Central memory CD8-positive, alpha-beta T cell (primary cell): ENCODE data around the gene PHF19.

Experiments
- ATAC-seq: fragments of 150-1000 bp; cut with Tn5 transposase; replicated peaks from 2 replicates; pipeline ENCODE4 v1.10.0; 2022; ENCODE audit warnings: mild to moderate bottlenecking, moderate FRiP score, moderate number of reproducible peaks; ENCODE audit not compliant: poor library complexity, severe bottlenecking; ENCODE audit errors: extremely low read depth
- DNase-seq, 2 donors: peaks; one replicate each; pipeline ENCODE4 v3.0.0; 2021; ENCODE audit warnings: low spot score in 2 of 2
- H3K27ac Mint-ChIP-seq: one replicate; pipeline ENCODE4 v1.8.0; 2022; ENCODE audit warnings: low read depth, mild to moderate bottlenecking, moderate library complexity, mixed read lengths
- H3K27me3 Mint-ChIP-seq: one replicate; pipeline ENCODE4 v1.8.0; 2022; ENCODE audit warnings: mixed read lengths
- H3K36me3 Mint-ChIP-seq: one replicate; pipeline ENCODE4 v1.8.0; 2022; ENCODE audit warnings: mild to moderate bottlenecking, moderate library complexity, mixed read lengths; ENCODE audit not compliant: insufficient read depth
- H3K4me1 Mint-ChIP-seq: one replicate; pipeline ENCODE4 v1.8.0; 2022; ENCODE audit warnings: mixed read lengths
- H3K4me3 Mint-ChIP-seq: one replicate; pipeline ENCODE4 v1.8.0; 2022; ENCODE audit warnings: mild to moderate bottlenecking, moderate library complexity, mixed read lengths
- H3K9me3 Mint-ChIP-seq: one replicate; pipeline ENCODE4 v1.8.0; 2022; ENCODE audit warnings: mixed read lengths

Gene PHF19

GRCh38 chr9:120860083-120860482 is 16.9 kb downstream of the PHF19 start:
- ATAC-seq (no peak), DNase-seq (no peak)
- H3K4me1 Mint-ChIP-seq, result peaks cover 7% of the 10 kb centered on the region
- no peak overlapping the region for H3K4me3 Mint-ChIP-seq
- H3K27ac Mint-ChIP-seq, result no peak overlapping the region
- H3K27me3 Mint-ChIP-seq, result no peaks in the 10 kb centered on the region
- H3K36me3 Mint-ChIP-seq, result peaks cover 21% of the 10 kb centered on the region
- no peaks in the 10 kb centered on the region for H3K9me3 Mint-ChIP-seq

GRCh38 chr9:120859361-120859760 is 17.6 kb downstream of the PHF19 start:
- DNase-seq, result no peak
- H3K4me3 Mint-ChIP-seq, result no peak overlapping the region
- H3K9me3 Mint-ChIP-seq, result no peaks in the 10 kb centered on the region
- ATAC-seq, result no peak
- H3K4me1 Mint-ChIP-seq, result peaks cover 7% of the 10 kb centered on the region
- no peak overlapping the region for H3K27ac Mint-ChIP-seq
- peaks cover 21% of the 10 kb centered on the region for H3K36me3 Mint-ChIP-seq
- no peaks in the 10 kb centered on the region for H3K27me3 Mint-ChIP-seq

- Mint-ChIP-seq H3K27me3 (no peaks in the 10 kb centered on the region), H3K9me3 (no peaks in the 10 kb centered on the region), H3K36me3 (peaks cover 19% of the 10 kb centered on the region), H3K27ac (peak overlapping the region; percentile 81), H3K4me1 (peaks cover 7% of the 10 kb centered on the region), H3K4me3 (no peak overlapping the region)
- ATAC-seq (no peak), DNase-seq (no peak)
Observed at GRCh38 chr9:120857902-120858301, 19.1 kb downstream of the PHF19 start.

- H3K27ac Mint-ChIP-seq, result peak overlapping the region; percentile 81
Observed at GRCh38 chr9:120857481-120857880, 19.5 kb downstream of the PHF19 start.

GRCh38 chr9:120856700-120857099 is 20.3 kb downstream of the PHF19 start:
- no peak for DNase-seq
- H3K27me3 Mint-ChIP-seq, result no peaks in the 10 kb centered on the region
- no peaks in the 10 kb centered on the region for H3K9me3 Mint-ChIP-seq
- no peak for ATAC-seq
- H3K27ac Mint-ChIP-seq, result peak overlapping the region; percentile 81
- peaks cover 20% of the 10 kb centered on the region for H3K36me3 Mint-ChIP-seq
- H3K4me3 Mint-ChIP-seq, result no peak overlapping the region
- peaks cover 7% of the 10 kb centered on the region for H3K4me1 Mint-ChIP-seq

More at GRCh38 chr9:120857481-120857880, 19.5 kb downstream of the PHF19 start:
- Mint-ChIP-seq H3K4me1 (peaks cover 7% of the 10 kb centered on the region), H3K9me3 (no peaks in the 10 kb centered on the region), H3K36me3 (peaks cover 19% of the 10 kb centered on the region), H3K27me3 (no peaks in the 10 kb centered on the region), H3K4me3 (no peak overlapping the region)
- ATAC-seq (no peak), DNase-seq (no peak)

- no peak for ATAC-seq
- no peak overlapping the region for H3K4me3 Mint-ChIP-seq
- H3K27me3 Mint-ChIP-seq, result no peaks in the 10 kb centered on the region
- no peak for DNase-seq
- H3K9me3 Mint-ChIP-seq, result no peaks in the 10 kb centered on the region
- H3K27ac Mint-ChIP-seq, result peak overlapping the region; percentile 81
- peaks cover 21% of the 10 kb centered on the region for H3K36me3 Mint-ChIP-seq
- H3K4me1 Mint-ChIP-seq, result peaks cover 7% of the 10 kb centered on the region
Observed at GRCh38 chr9:120855827-120856670, 20.9 kb downstream of the PHF19 start.

GRCh38 chr9:120854596-120855327 is 22.2 kb downstream of the PHF19 start:
- Mint-ChIP-seq H3K36me3 (peaks cover 21% of the 10 kb centered on the region), H3K4me3 (no peak overlapping the region)

GRCh38 chr9:120853198-120853597 is 23.8 kb downstream of the PHF19 start:
- H3K36me3 Mint-ChIP-seq, result peaks cover 21% of the 10 kb centered on the region

More at GRCh38 chr9:120854596-120855327, 22.2 kb downstream of the PHF19 start:
- H3K27me3 Mint-ChIP-seq, result no peaks in the 10 kb centered on the region
- no peak overlapping the region for H3K27ac Mint-ChIP-seq
- no peaks in the 10 kb centered on the region for H3K9me3 Mint-ChIP-seq
- DNase-seq (no peak), ATAC-seq (no peak)
- H3K4me1 Mint-ChIP-seq, result peaks cover 6% of the 10 kb centered on the region

GRCh38 chr9:120852240-120853010 is 24.6 kb downstream of the PHF19 start:
- Mint-ChIP-seq H3K36me3 (peaks cover 19% of the 10 kb centered on the region), H3K27me3 (no peaks in the 10 kb centered on the region), H3K9me3 (no peaks in the 10 kb centered on the region), H3K4me1 (peaks cover 20% of the 10 kb centered on the region), H3K4me3 (no peak overlapping the region), H3K27ac (no peak overlapping the region)
- ATAC-seq (no peak), DNase-seq (no peak)

More at GRCh38 chr9:120853198-120853597, 23.8 kb downstream of the PHF19 start:
- DNase-seq (no peak), ATAC-seq (no peak)
- no peaks in the 10 kb centered on the region for H3K9me3 Mint-ChIP-seq
- H3K4me3 Mint-ChIP-seq, result no peak overlapping the region
- H3K27me3 Mint-ChIP-seq, result no peaks in the 10 kb centered on the region
- H3K4me1 Mint-ChIP-seq, result peaks cover 13% of the 10 kb centered on the region
- H3K27ac Mint-ChIP-seq, result no peak overlapping the region

GRCh38 chr9:120851449-120851848 is 25.5 kb downstream of the PHF19 start:
- Mint-ChIP-seq H3K9me3 (no peaks in the 10 kb centered on the region), H3K27me3 (no peaks in the 10 kb centered on the region), H3K4me1 (peaks cover 30% of the 10 kb centered on the region), H3K4me3 (no peak overlapping the region), H3K27ac (no peak overlapping the region), H3K36me3 (peaks cover 23% of the 10 kb centered on the region)
- no peak for ATAC-seq
- DNase-seq, result no peak

GRCh38 chr9:120850315-120850714 is 26.7 kb downstream of the PHF19 start:
- peaks cover 26% of the 10 kb centered on the region for H3K36me3 Mint-ChIP-seq
- peaks cover 40% of the 10 kb centered on the region for H3K4me1 Mint-ChIP-seq

GRCh38 chr9:120846906-120847305 is 30.1 kb downstream of the PHF19 start:
- H3K4me3 Mint-ChIP-seq, result peak overlapping the region; percentile 16
- peaks cover 39% of the 10 kb centered on the region for H3K36me3 Mint-ChIP-seq
- peak overlapping the region; percentile 99 for H3K27ac Mint-ChIP-seq
- ATAC-seq, result no peak
- no peaks in the 10 kb centered on the region for H3K27me3 Mint-ChIP-seq
- no peak for DNase-seq
- H3K9me3 Mint-ChIP-seq, result no peaks in the 10 kb centered on the region
- peaks cover 66% of the 10 kb centered on the region for H3K4me1 Mint-ChIP-seq

More at GRCh38 chr9:120850315-120850714, 26.7 kb downstream of the PHF19 start:
- Mint-ChIP-seq H3K9me3 (no peaks in the 10 kb centered on the region), H3K27me3 (no peaks in the 10 kb centered on the region), H3K27ac (peak overlapping the region; percentile 58), H3K4me3 (no peak overlapping the region)
- DNase-seq, result no peak
- no peak for ATAC-seq
